Kidney epithelial cell (primary cell): ENCODE measurements around the gene SUGP1. TPM values are rescaled to one million over a fixed set of nuclear protein-coding genes. Genes with fewer than 3 reads are reported as not detected.
"Not testable (repeated sequence)": the region's sequence is repeated elsewhere in the genome, so short reads cannot be mapped to it uniquely, and the experiment has no call there.

ENCODE experiments used
- DNase-seq: peaks from one replicate; pipeline ENCODE4 v3.0.0-alpha.2; 2010; ENCODE audit warnings: low read depth
- H3K27me3 ChIP-seq: 2 replicates; pipeline ENCODE4 v1.6.0; 2011; ENCODE audit warnings: low read length; ENCODE audit not compliant: control insufficient read depth, insufficient read depth
- H3K36me3 ChIP-seq: 2 replicates; pipeline ENCODE4 v1.5.1; 2011; ENCODE audit warnings: low read length; ENCODE audit not compliant: control insufficient read depth, insufficient read depth
- H3K4me3 ChIP-seq: 2 replicates; pipeline ENCODE4 v1.5.1; 2011; ENCODE audit warnings: low read depth, mild to moderate bottlenecking, control low read depth, low read length
- total RNA-seq: library from RNA; depleted of rRNA; stranded (reverse); fragments of >200 nt; gene quantifications from 2 replicates; pipeline ENCODE4 v1.2.3, GENCODE V29; 2015
- TF ChIP-seq, protein P1 (sequence below): IDR thresholded peaks from 2 replicates; pipeline ENCODE4 v1.5.1; 2011; ENCODE audit warnings: mild to moderate bottlenecking, moderate library complexity, low read length, control low read depth, inconsistent platforms; ENCODE audit not compliant: insufficient read depth, poor library complexity, severe bottlenecking

Gene SUGP1
- total RNA-seq, 1 donor from 2014 or later: 44.0 TPM

GRCh38 chr19:19256072-19256969 lies 64.0 kb downstream of the SUGP1 start:
- no peak overlapping the region for H3K4me3 ChIP-seq
- peaks cover 32% of the 10 kb centered on the region for H3K27me3 ChIP-seq
- TF ChIP-seq, protein P1, sequence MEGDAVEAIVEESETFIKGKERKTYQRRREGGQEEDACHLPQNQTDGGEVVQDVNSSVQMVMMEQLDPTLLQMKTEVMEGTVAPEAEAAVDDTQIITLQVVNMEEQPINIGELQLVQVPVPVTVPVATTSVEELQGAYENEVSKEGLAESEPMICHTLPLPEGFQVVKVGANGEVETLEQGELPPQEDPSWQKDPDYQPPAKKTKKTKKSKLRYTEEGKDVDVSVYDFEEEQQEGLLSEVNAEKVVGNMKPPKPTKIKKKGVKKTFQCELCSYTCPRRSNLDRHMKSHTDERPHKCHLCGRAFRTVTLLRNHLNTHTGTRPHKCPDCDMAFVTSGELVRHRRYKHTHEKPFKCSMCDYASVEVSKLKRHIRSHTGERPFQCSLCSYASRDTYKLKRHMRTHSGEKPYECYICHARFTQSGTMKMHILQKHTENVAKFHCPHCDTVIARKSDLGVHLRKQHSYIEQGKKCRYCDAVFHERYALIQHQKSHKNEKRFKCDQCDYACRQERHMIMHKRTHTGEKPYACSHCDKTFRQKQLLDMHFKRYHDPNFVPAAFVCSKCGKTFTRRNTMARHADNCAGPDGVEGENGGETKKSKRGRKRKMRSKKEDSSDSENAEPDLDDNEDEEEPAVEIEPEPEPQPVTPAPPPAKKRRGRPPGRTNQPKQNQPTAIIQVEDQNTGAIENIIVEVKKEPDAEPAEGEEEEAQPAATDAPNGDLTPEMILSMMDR: no peak
- H3K36me3 ChIP-seq: no peaks in the 10 kb centered on the region
- no peak for DNase-seq

DNA sequence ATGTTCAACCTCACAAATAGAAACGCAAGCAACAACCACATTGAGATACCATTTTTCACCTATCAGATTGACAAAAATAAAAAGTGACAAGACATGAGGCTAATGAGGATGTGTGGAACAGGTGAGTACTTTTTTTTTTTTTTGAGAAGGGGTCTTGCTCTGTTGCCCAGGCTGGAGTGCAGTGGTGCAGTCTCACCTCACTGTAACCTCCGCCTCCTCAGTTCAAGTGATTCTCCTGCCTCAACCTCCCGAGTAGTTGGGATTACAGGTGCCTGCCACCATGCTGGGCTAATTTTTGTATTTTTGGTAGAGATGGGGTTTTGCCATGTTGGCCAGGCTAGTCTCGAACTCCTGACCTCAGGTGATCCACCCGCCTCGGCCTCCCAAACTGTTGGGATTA lies 66.9 kb downstream of the SUGP1 start:
- not testable (repeated sequence) for DNase-seq, H3K36me3 ChIP-seq, H3K4me3 ChIP-seq
- peaks cover 27% of the 10 kb centered on the region for H3K27me3 ChIP-seq

DNA sequence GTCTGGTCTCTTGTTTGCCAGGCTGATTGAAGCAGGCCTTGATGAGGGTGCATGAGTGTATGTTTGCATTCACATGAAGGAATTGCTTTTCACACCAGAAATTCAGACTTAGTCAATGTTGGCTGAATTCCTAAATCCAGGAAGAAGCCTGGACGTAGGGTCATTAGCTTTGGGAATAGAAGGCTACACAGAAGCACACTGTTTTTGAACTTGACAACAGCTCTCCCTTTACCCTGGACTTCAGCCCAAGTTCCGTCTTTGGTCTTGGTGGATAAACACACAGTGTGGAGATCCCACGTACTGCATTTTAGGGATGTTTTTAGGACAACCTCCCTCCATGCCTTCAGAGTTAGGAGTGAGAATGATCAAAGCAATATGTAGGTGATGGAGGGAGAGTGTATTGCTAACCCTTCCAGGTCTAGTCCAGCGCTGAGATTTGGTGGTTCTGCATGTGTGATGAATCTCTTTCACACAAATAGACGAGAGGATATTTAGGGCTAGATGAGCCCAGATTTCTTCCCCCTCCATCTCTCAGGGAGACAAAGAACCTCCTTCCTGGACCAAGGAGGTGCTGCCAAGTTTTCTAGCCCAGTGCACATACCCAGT lies 70.0 kb downstream of the SUGP1 start:
- no peak for DNase-seq
- no peaks in the 10 kb centered on the region for H3K36me3 ChIP-seq
- H3K4me3 ChIP-seq: no peak overlapping the region
- peaks cover 7% of the 10 kb centered on the region for H3K27me3 ChIP-seq
- TF ChIP-seq, protein P1: no peak

DNA sequence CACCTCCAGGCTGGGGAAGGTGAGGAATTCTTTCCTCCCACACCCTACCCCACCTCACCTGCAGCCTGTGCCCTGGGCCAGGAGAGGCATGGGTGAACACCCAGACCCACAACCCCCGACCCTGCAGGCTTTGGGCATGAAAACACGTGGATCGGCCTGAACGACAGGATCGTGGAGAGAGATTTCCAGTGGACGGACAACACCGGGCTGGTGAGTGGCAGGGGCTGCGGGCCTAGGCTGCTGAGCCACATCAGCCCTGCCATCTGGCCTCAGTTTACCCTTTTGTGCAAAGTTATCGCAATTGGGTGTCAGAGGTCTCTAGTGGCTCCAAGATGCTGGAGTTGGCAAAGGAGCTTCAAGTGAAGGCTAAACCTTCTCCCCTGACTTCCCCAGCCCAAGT lies 79.8 kb downstream of the SUGP1 start:
- Histone ChIP-seq H3K27me3 (peaks cover 3% of the 10 kb centered on the region), H3K36me3 (no peaks in the 10 kb centered on the region), H3K4me3 (no peak overlapping the region)
- no peak for DNase-seq
- TF ChIP-seq, protein P1: no peak

- TF ChIP-seq, protein P1: no peak
- Histone ChIP-seq H3K36me3 (no peaks in the 10 kb centered on the region), H3K4me3 (no peak overlapping the region), H3K27me3 (peaks cover 3% of the 10 kb centered on the region)
- DNase-seq: no peak
Observed at GRCh38 chr19:19239675-19240074, 80.6 kb downstream of the SUGP1 start.

DNA sequence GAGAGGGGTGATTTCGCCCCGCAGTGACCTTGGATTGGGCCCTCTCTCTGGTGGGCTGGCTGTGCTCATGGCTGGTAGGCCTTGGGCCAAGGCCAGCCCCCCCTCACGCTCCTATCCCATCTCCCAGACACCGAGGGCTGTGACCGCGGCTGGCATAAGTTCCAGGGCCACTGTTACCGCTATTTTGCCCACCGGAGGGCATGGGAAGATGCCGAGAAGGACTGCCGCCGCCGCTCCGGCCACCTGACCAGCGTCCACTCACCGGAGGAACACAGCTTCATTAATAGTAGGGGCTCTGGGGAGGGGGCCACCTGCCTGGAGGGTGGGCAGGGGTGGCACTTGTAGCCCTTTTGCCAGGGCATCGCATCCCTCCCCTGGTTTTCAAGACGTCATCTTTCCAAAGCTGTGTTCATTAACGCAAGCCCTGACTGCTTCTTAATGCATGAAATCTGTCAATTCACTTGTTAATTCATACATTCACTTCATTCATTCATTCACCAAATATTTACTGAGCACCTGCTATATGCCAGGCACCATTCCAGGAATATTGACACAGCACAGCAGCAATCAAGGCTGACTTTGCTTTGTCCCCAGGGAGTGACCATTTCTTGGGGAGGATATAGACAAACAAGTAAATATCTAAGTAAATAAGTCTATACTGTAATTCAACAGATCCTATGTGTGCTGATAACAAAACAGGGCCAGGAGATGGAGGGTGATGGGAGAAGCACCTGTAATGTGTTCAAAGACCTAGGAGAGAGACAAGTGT lies 82.0 kb downstream of the SUGP1 start:
- TF ChIP-seq, protein P1: no peak
- Histone ChIP-seq H3K4me3 (no peak overlapping the region), H3K36me3 (no peaks in the 10 kb centered on the region), H3K27me3 (peaks cover 3% of the 10 kb centered on the region)
- DNase-seq: no peak
